NT2/D1 (cell line): ENCODE measurements around the gene INHBE.

Source experiments
- SUZ12 ChIP-seq: IDR thresholded peaks from 2 replicates; pipeline ENCODE4 v1.6.1; 2011; ENCODE audit not compliant: insufficient read length, insufficient read depth; ENCODE audit errors: extremely low read depth
- YY1 ChIP-seq: IDR thresholded peaks from 2 replicates; pipeline ENCODE4 v1.6.1; 2011; ENCODE audit not compliant: insufficient read length, insufficient read depth
- ZNF274 ChIP-seq: IDR thresholded peaks from 2 replicates; pipeline ENCODE4 v1.6.1; 2011; ENCODE audit warnings: mild to moderate bottlenecking, low read depth, low read length

DNA sequence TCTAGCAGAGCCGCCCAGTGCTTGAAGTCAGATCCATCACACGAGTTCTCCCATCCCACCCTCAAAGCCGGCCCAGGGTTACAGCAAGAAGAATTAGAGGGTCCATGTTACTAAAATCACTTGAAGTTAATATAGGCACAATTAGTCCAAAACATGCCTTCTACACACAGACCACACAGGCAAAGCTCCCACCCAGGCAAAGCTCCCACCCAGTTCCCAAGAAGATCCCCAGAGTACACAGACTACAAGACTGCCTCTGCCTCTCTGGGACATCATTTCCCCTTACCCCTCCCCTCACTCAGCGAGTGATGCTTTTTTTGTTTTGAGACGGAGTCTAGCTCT, 7.8 kb downstream of the INHBE start:
- no peak for TF ChIP-seq YY1
- no peak for TF ChIP-seq ZNF274
- no peak for TF ChIP-seq SUZ12
